AG09309 (cell line): Measurements from ENCODE around the gene MORN1.

Experiments
- DNase-seq: peaks from one replicate; pipeline ENCODE4 v3.0.0-alpha.2; 2010; ENCODE audit warnings: low read depth
- H3K4me3 ChIP-seq: 2 replicates; pipeline ENCODE4 v1.5.1; 2011; ENCODE audit warnings: mild to moderate bottlenecking, low read depth, low read length, moderate library complexity; ENCODE audit not compliant: control insufficient read depth
- TF ChIP-seq, protein P1 (sequence below): IDR thresholded peaks from 2 replicates; pipeline ENCODE4 v1.5.1; 2011; ENCODE audit warnings: mild to moderate bottlenecking, low read depth, low read length, inconsistent platforms; ENCODE audit not compliant: insufficient read depth, control insufficient read depth; ENCODE audit errors: missing control alignments

Gene MORN1

GRCh38 chr1:2340086-2340917, 51.1 kb downstream of the MORN1 start:
- no peak overlapping the region for H3K4me3 ChIP-seq
- no peak for DNase-seq
- TF ChIP-seq, protein P1, sequence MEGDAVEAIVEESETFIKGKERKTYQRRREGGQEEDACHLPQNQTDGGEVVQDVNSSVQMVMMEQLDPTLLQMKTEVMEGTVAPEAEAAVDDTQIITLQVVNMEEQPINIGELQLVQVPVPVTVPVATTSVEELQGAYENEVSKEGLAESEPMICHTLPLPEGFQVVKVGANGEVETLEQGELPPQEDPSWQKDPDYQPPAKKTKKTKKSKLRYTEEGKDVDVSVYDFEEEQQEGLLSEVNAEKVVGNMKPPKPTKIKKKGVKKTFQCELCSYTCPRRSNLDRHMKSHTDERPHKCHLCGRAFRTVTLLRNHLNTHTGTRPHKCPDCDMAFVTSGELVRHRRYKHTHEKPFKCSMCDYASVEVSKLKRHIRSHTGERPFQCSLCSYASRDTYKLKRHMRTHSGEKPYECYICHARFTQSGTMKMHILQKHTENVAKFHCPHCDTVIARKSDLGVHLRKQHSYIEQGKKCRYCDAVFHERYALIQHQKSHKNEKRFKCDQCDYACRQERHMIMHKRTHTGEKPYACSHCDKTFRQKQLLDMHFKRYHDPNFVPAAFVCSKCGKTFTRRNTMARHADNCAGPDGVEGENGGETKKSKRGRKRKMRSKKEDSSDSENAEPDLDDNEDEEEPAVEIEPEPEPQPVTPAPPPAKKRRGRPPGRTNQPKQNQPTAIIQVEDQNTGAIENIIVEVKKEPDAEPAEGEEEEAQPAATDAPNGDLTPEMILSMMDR: no peak

- H3K4me3 ChIP-seq: no peak overlapping the region
- no peak for DNase-seq
- TF ChIP-seq, protein P1: no peak
Observed at GRCh38 chr1:2339206-2340085, 51.9 kb downstream of the MORN1 start.

DNA sequence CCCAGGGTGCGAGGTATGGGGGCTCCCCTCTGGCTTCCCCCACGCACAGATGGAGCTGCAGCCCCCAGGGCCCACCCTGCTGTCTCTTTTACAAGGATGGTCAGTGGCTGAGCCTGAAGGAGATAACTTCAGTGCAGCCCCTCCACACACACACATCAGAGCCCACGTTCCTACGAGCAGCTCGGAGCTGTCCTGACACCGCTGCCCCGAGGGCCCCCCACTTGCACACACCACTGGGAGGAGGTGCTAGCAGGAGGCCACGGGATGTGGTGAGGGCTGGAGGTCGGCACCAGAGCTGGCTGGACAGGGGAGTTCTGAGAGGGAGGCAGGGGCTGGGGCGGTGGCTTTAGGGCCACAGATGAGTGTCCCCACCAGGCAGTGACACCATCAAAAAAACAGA, 53.9 kb downstream of the MORN1 start:
- no peak for DNase-seq
- TF ChIP-seq, protein P1: no peak
- no peak overlapping the region for H3K4me3 ChIP-seq

- DNase-seq: no peak
- TF ChIP-seq, protein P1: no peak
- no peak overlapping the region for H3K4me3 ChIP-seq
Observed at GRCh38 chr1:2337081-2337480, 54.3 kb downstream of the MORN1 start.

DNA sequence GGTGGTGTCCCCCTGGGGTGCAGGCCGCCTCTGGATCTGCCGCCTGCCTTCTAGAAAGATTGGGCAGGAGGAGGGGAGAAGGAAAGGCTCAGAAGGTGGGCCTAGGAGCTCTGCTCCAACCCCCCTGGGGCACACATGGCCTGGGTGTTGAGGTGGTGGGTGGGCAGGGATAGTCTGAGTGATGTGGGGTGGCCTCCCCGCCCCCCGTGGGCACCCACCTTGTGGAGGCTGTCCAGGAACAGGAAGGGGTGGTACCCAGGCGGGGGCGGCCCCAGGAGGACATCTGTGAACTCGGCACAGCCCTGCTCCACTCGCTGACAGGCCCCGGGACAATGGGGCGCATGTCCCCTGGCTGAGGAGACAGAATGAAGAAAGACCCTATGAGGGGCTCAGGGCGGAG, 54.9 kb downstream of the MORN1 start:
- no peak overlapping the region for H3K4me3 ChIP-seq
- TF ChIP-seq, protein P1: no peak
- no peak for DNase-seq

DNA sequence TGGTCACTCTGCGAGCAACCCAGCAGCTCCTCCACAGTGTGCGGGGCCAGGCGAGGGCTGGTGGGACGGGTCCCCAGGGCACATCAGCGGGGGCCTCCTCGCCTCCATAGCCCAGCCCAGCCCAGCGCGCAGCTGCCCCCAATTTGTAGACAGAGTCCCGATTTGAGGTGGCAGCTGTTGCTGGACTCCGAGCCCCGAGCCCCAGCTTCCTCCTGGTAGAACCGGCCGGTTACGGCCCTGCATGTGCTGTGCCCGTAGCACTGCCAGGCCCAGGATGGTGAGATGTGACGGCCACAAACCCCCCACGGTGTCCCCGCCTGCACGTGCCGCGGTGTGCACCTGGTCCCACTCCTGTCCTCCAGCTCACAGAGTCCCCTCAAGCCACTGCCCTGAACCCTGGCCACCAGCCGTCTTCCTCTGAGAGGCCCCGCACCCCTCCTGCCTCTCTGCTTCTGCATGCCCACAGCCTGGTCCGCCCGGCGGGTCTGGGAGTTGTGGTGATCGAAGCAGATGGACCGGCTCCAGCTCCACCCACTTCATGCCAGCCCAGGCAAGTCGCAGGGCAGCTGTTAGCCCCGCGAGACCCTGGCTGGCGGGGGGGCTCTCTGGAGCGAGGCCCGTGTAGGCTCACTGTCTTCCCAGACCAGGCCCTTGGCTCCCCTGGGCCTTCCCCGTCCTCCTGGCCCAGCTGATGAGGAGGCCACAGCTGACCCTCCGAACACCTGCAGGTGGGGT, 55.5 kb downstream of the MORN1 start:
- H3K4me3 ChIP-seq: no peak overlapping the region
- TF ChIP-seq, protein P1: no peak
- no peak for DNase-seq
